Fibroblast of lung (primary cell): Measurements from ENCODE around the gene GRID1.

Experiments used
- CTCF ChIP-seq, 2 donors: IDR thresholded peaks in 1 of 2; conservative IDR thresholded peaks in 1 of 2; 1 replicate in 1 of 2; 2 replicates in 1 of 2; pipeline ENCODE4 v1.5.1; 2011 to 2012; ENCODE audit warnings: low read length in 2 of 2, control low read depth in 1 of 2, inconsistent platforms in 1 of 2, low read depth in 1 of 2, mild to moderate bottlenecking in 1 of 2
- EZH2 ChIP-seq: IDR thresholded peaks from 2 replicates; pipeline ENCODE4 v1.5.1; 2012; ENCODE audit warnings: low read length, control low read depth, mild to moderate bottlenecking; ENCODE audit errors: missing control alignments

- TF ChIP-seq EZH2: no peak
- no peak for TF ChIP-seq CTCF (conservative IDR thresholded peaks at IDR 0.05 in 1 of 2, IDR thresholded peaks at IDR 0.05 in 1 of 2; ENCODE audit: low read depth in 1 of 2, low read length in 2 of 2)
Observed at GRCh38 chr10:86075512-86075911, 291.1 kb downstream of the GRID1 start.
